K562 (cell line): Measurements from ENCODE around the gene GREB1. TPM values are rescaled to one million over a fixed set of nuclear protein-coding genes. Genes with fewer than 3 reads are reported as not detected.

Experiments used
- ATF3 ChIP-seq, 2 experiments: fragments of 450-650 bp in 1 of 2; sonication (generic) in 1 of 2; formaldehyde crosslinking in 1 of 2; IDR thresholded peaks in 1 of 2; conservative IDR thresholded peaks in 1 of 2; 2 replicates each; pipeline versions ENCODE4 v1.6.1 to v1.8.1; 2016 to 2023; ENCODE audit warnings: mild to moderate bottlenecking in 2 of 2, moderate library complexity in 2 of 2, inconsistent platforms in 1 of 2, missing genetic modification reagents in 1 of 2
- ELK1 ChIP-seq: sonication (generic); formaldehyde crosslinking; IDR thresholded peaks from 2 replicates; pipeline ENCODE4 v1.8.1; 2022; ENCODE audit warnings: missing genetic modification reagents
- JUN ChIP-seq, 2 experiments: sonication (generic) in 1 of 2; formaldehyde crosslinking in 1 of 2; IDR thresholded peaks; 2 replicates each; pipeline versions ENCODE4 v1.6.1 to v1.8.0; 2012 to 2022; ENCODE audit warnings: borderline replicate concordance in 2 of 2, mild to moderate bottlenecking in 2 of 2, improper control_type of control experiment in 1 of 2, low read depth in 1 of 2, low read length in 1 of 2, missing genetic modification reagents in 1 of 2
- LARP7 ChIP-seq: fragments of 450-650 bp; IDR thresholded peaks from 2 replicates; pipeline ENCODE4 v1.6.1; 2016
- MAZ ChIP-seq, 2 experiments: fragments of 450-650 bp in 1 of 2; sonication (generic) in 1 of 2; formaldehyde crosslinking; IDR thresholded peaks in 1 of 2; conservative IDR thresholded peaks in 1 of 2; 2 replicates each; pipeline versions ENCODE4 v1.4.0 to v1.5.0; 2020; ENCODE audit warnings: mild to moderate bottlenecking in 1 of 2, missing genetic modification reagents in 1 of 2
- MITF ChIP-seq: IDR thresholded peaks from 2 replicates; pipeline ENCODE4 v1.6.1; 2014; ENCODE audit warnings: antibody characterized with exemption
- MNT ChIP-seq, 2 experiments: fragments of 450-650 bp; conservative IDR thresholded peaks; 2 replicates each; pipeline ENCODE4 v1.6.1; 2017; ENCODE audit warnings: mild to moderate bottlenecking in 2 of 2, moderate library complexity in 2 of 2
- NCOA1 ChIP-seq: fragments of 450-650 bp; IDR thresholded peaks from 2 replicates; pipeline ENCODE4 v1.6.1; 2016; ENCODE audit warnings: low read depth
- NKRF ChIP-seq: fragments of 450-650 bp; IDR thresholded peaks from 2 replicates; pipeline ENCODE4 v1.6.1; 2016; ENCODE audit warnings: borderline replicate concordance
- RCOR1 ChIP-seq, 2 experiments: IDR thresholded peaks; 2 replicates each; pipeline ENCODE4 v1.6.1; 2012; ENCODE audit warnings: low read depth in 2 of 2, low read length in 2 of 2, borderline replicate concordance in 1 of 2, improper control_type of control experiment in 1 of 2
- SIN3B ChIP-seq: fragments of 450-650 bp; IDR thresholded peaks from 2 replicates; pipeline ENCODE4 v1.6.1; 2017; ENCODE audit warnings: low read depth, mild to moderate bottlenecking, moderate library complexity
- SMC3 ChIP-seq: conservative IDR thresholded peaks from 2 replicates; pipeline ENCODE4 v1.6.1; 2011; ENCODE audit warnings: low read depth, low read length, improper control_type of control experiment; ENCODE audit not compliant: insufficient read depth
- SREBF2 ChIP-seq: sonication (generic); formaldehyde crosslinking; IDR thresholded peaks from 2 replicates; pipeline ENCODE4 v1.4.0; 2020; ENCODE audit warnings: mild to moderate bottlenecking, missing genetic modification reagents
- TAF1 ChIP-seq: IDR thresholded peaks from 2 replicates; pipeline ENCODE4 v1.6.1; 2011; ENCODE audit warnings: mild to moderate bottlenecking, low read length, moderate library complexity; ENCODE audit not compliant: insufficient read depth, control insufficient read depth, severe bottlenecking; ENCODE audit errors: extremely low read depth
- TARDBP ChIP-seq: fragments of 450-650 bp; IDR thresholded peaks from 2 replicates; pipeline ENCODE4 v1.6.1; 2016
- THRAP3 ChIP-seq: fragments of 450-650 bp; IDR thresholded peaks from 2 replicates; pipeline ENCODE4 v1.6.1; 2016; ENCODE audit warnings: mild to moderate bottlenecking, inconsistent platforms, borderline replicate concordance
- ZNF217 ChIP-seq: sonication (generic); formaldehyde crosslinking; IDR thresholded peaks from 2 replicates; pipeline ENCODE4 v1.8.0; 2022; ENCODE audit warnings: mild to moderate bottlenecking, missing genetic modification reagents
- polyA plus RNA-seq, 8 experiments: library from polyadenylated mRNA; depleted of rRNA in 4 of 8; stranded (reverse) in 5 of 8; unstranded in 3 of 8; fragments of >200 nt; fragmentation: Nextera tagmentation in 2 of 8; fragmentation: Illumina TruSeq in 1 of 8; extraction: Ambion mirVana in 2 of 8; extraction: Trizol in 1 of 8; gene quantifications; 2 replicates each; pipeline versions ENCODE4 v1.2.1 to v1.2.3, GENCODE V29; 2011 to 2014; ENCODE audit warnings: inconsistent platforms in 1 of 8, missing spikeins in 1 of 8
- total RNA-seq, 7 experiments: library from RNA; depleted of rRNA in 6 of 7; stranded (reverse); fragments of >200 nt in 6 of 7; fragmentation: Illumina TruSeq in 2 of 7; extraction: Trizol in 2 of 7; gene quantifications; 2 replicates each; pipeline versions ENCODE4 v1.2.1 to v1.2.3, GENCODE V29; 2011 to 2021; ENCODE audit warnings: low replicate concordance in 1 of 7

Gene GREB1
- total and polyA plus RNA-seq, 9 of the 15 experiments (the other 6 are each of a cell fraction or from before 2014, with no cell fraction given) = 0.04 to 0.86 (median 0.10) TPM; not detected in 1

GRCh38 chr2:11583840-11584524 is 50.1 kb downstream of the GREB1 start (continued):
- TF ChIP-seq MITF (peak; percentile 47; the same call in 1 of the 2 replicates), MAZ (CRISPR knock-in tag; conservative IDR thresholded peaks at IDR 0.05 in 1 of 2, IDR thresholded peaks at IDR 0.05 in 1 of 2) (no peak; a peak in 1 of 4 replicates), RCOR1 (IDR thresholded peaks at IDR 0.05; ENCODE audit: borderline replicate concordance in 1 of 2, low read depth in 2 of 2, low read length in 2 of 2) (peak in 1 of 2 experiments; percentile 50; a peak in 1 of 4 replicates), TAF1 (no peak), ATF3 (IDR thresholded peaks at IDR 0.05) (peak; percentile 92), ATF3 (CRISPR knock-in tag; conservative IDR thresholded peaks at IDR 0.05) (peak; percentile 68; the same call in 1 of the 2 replicates), SREBF2 (CRISPR knock-in tag) (no peak), ELK1 (CRISPR knock-in tag) (no peak), SMC3 (peak; percentile 76), NKRF (no peak), TARDBP (no peak), THRAP3 (no peak), MNT (conservative IDR thresholded peaks at IDR 0.05) (no peak), NCOA1 (no peak), JUN (IDR thresholded peaks at IDR 0.05; ENCODE audit: borderline replicate concordance, low read depth, low read length) (peak; percentile 92), JUN (CRISPR knock-in tag; IDR thresholded peaks at IDR 0.05; ENCODE audit: borderline replicate concordance) (no peak), ZNF217 (no peak), SIN3B (no peak), LARP7 (no peak)
